IMR-90 (cell line): ENCODE measurements around the gene MCTP1. TPM values are rescaled to one million over a fixed set of nuclear protein-coding genes. Genes with fewer than 3 reads are reported as not detected.

ENCODE experiments used
- ATAC-seq: fragments of 200-7000 bp; cut with Tn5 transposase; 2 replicates; pipeline ENCODE4 v1.9.1; 2020; ENCODE audit warnings: low read depth, mild to moderate bottlenecking, moderate library complexity
- BruUV-seq: library from RNA; stranded (reverse); fragments of 400-500 nt; replicated peaks from 2 replicates; lab custom pipeline; 2021; lab: Mats Ljungman, UMichigan
- CTCF ChIA-PET: fragments of 300-600 bp; formaldehyde crosslinking; extraction: SDS; loops from one replicate; lab custom pipeline; 2021; ENCODE audit warnings: antibody characterized with exemption; lab: Yijun Ruan, JAX
- POLR2A ChIA-PET: fragments of 300-600 bp; sonication (Branson Sonifier 250); formaldehyde crosslinking; loops from one replicate; lab custom pipeline; 2022; ENCODE audit warnings: antibody characterized with exemption; ENCODE audit not compliant: unreplicated experiment; lab: Charles Lee
- DNase-seq: peaks from one replicate; pipeline ENCODE4 v3.0.0; 2013
- H2AFZ ChIP-seq: replicated peaks from 2 replicates; pipeline ENCODE3; 2013; ENCODE audit warnings: low read length, mild to moderate bottlenecking; ENCODE audit not compliant: poor library complexity
- H2AK5ac ChIP-seq: 2 replicates; pipeline ENCODE4 v1.6.1; 2013; ENCODE audit warnings: low read depth, low read length, inconsistent platforms
- H2AK9ac ChIP-seq: replicated peaks from 2 replicates; pipeline ENCODE3; 2013; ENCODE audit warnings: mild to moderate bottlenecking, low read depth, low read length, moderate library complexity; ENCODE audit not compliant: poor library complexity
- H2BK120ac ChIP-seq: 2 replicates; pipeline ENCODE4 v1.6.1; 2013; ENCODE audit warnings: low read depth, low read length, inconsistent platforms
- H2BK15ac ChIP-seq: 3 replicates; pipeline ENCODE4 v1.6.1; 2013; ENCODE audit warnings: low read depth, low read length, inconsistent platforms
- H2BK20ac ChIP-seq: 2 replicates; pipeline ENCODE4 v1.6.1; 2013; ENCODE audit warnings: low read depth, mild to moderate bottlenecking, inconsistent platforms, low read length, moderate library complexity
- H2BK5ac ChIP-seq: 2 replicates; pipeline ENCODE4 v1.6.1; 2013; ENCODE audit warnings: mild to moderate bottlenecking, low read depth, low read length, inconsistent platforms; ENCODE audit not compliant: poor library complexity, severe bottlenecking
- H3K14ac ChIP-seq: replicated peaks from 2 replicates; pipeline ENCODE4 v1.6.1; 2013; ENCODE audit warnings: low read depth, low read length, inconsistent platforms
- H3K18ac ChIP-seq: 2 replicates; pipeline ENCODE4 v1.6.1; 2013; ENCODE audit warnings: low read depth, low read length, control low read depth
- H3K23ac ChIP-seq: 2 replicates; pipeline ENCODE4 v1.6.1; 2013; ENCODE audit warnings: low read depth, low read length, inconsistent platforms
- H3K27ac ChIP-seq: 2 replicates; pipeline ENCODE4 v1.5.1; 2013; ENCODE audit warnings: mild to moderate bottlenecking, control low read depth, low read length; ENCODE audit not compliant: insufficient read depth
- H3K27me3 ChIP-seq: 2 replicates; pipeline ENCODE4 v1.6.1; 2013; ENCODE audit warnings: low read length; ENCODE audit not compliant: control insufficient read depth, insufficient read depth
- H3K36me3 ChIP-seq: 2 replicates; pipeline ENCODE4 v1.6.1; 2013; ENCODE audit warnings: low read length, mixed read lengths; ENCODE audit not compliant: control insufficient read depth, insufficient read depth
- H3K4ac ChIP-seq: 2 replicates; pipeline ENCODE4 v1.6.1; 2013; ENCODE audit warnings: low read depth, low read length, inconsistent platforms
- H3K4me1 ChIP-seq: 2 replicates; pipeline ENCODE4 v1.6.1; 2013; ENCODE audit warnings: low read length, mixed read lengths; ENCODE audit not compliant: control insufficient read depth, insufficient read depth
- H3K4me2 ChIP-seq: 2 replicates; pipeline ENCODE4 v1.6.1; 2013; ENCODE audit warnings: low read depth, mild to moderate bottlenecking, control low read depth, low read length, moderate library complexity
- H3K4me3 ChIP-seq: 2 replicates; pipeline ENCODE4 v1.5.1; 2013; ENCODE audit warnings: low read depth, mild to moderate bottlenecking, control low read depth, low read length, moderate library complexity; ENCODE audit not compliant: insufficient read depth
- H3K56ac ChIP-seq: 2 replicates; pipeline ENCODE4 v1.6.1; 2013; ENCODE audit warnings: low read length, inconsistent platforms; ENCODE audit not compliant: insufficient read depth; ENCODE audit errors: extremely low read depth
- H3K79me1 ChIP-seq, 2 experiments: 2 replicates each; pipeline ENCODE4 v1.6.1; 2013; ENCODE audit warnings: low read length in 2 of 2, inconsistent platforms in 1 of 2, low read depth in 1 of 2
- H3K9ac ChIP-seq: 2 replicates; pipeline ENCODE4 v1.6.1; 2013; ENCODE audit warnings: low read depth, low read length, control low read depth
- H3K9me1 ChIP-seq: 2 replicates; pipeline ENCODE4 v1.6.1; 2013; ENCODE audit warnings: low read length, inconsistent platforms; ENCODE audit not compliant: insufficient read depth
- H3K9me3 ChIP-seq: 2 replicates; pipeline ENCODE4 v1.6.1; 2013; ENCODE audit warnings: low read length; ENCODE audit not compliant: control insufficient read depth, insufficient read depth
- H4K20me1 ChIP-seq: 2 replicates; pipeline ENCODE4 v1.6.1; 2013; ENCODE audit warnings: low read length, inconsistent platforms; ENCODE audit not compliant: insufficient read depth
- H4K5ac ChIP-seq: 2 replicates; pipeline ENCODE4 v1.6.1; 2013; ENCODE audit warnings: mild to moderate bottlenecking, low read depth, low read length, control low read depth
- H4K8ac ChIP-seq, 2 experiments: 2 replicates each; pipeline ENCODE4 v1.6.1; 2013; ENCODE audit warnings: low read depth in 2 of 2, low read length in 2 of 2, control low read depth in 1 of 2, inconsistent platforms in 1 of 2
- H4K91ac ChIP-seq: 2 replicates; pipeline ENCODE4 v1.6.1; 2013; ENCODE audit warnings: low read depth, low read length, inconsistent platforms; ENCODE audit not compliant: insufficient read depth
- MAFK ChIP-seq: IDR thresholded peaks from 2 replicates; pipeline ENCODE4 v1.6.1; 2012; ENCODE audit warnings: low read depth, low read length, improper control_type of control experiment
- RCOR1 ChIP-seq: IDR thresholded peaks from 2 replicates; pipeline ENCODE4 v1.6.1; 2012; ENCODE audit warnings: mild to moderate bottlenecking, low read length, improper control_type of control experiment; ENCODE audit not compliant: insufficient replicate concordance
- WGBS, 2 experiments: methylation state at CpG; one replicate each; pipeline versions ENCODE4 v1.1.5 to v1.1.7; 2013; ENCODE audit warnings: missing lambda C conversion rate in 2 of 2; ENCODE audit not compliant: insufficient read length in 1 of 2; ENCODE audit errors: extremely low coverage in 2 of 2; 5-methylcytosine and 5-hydroxymethylcytosine counted together
- dilution Hi-C: fragments of 300-500 bp; cut with HindIII; formaldehyde crosslinking; loops from one replicate; pipeline ENCODE4 v1.14.3; 2018; ENCODE audit warnings: low sequenced_read_pairs; ENCODE audit not compliant: unreplicated experiment
- in situ Hi-C: fragments of 300-500 bp; cut with MboI; formaldehyde crosslinking; loops from 3 replicates; pipeline ENCODE4 v1.14.3; 2019; ENCODE audit warnings: low sequenced_read_pairs, inconsistent platforms, mixed read lengths
- intact Hi-C: fragments of 100-400 bp; cut with micrococcal nuclease; formaldehyde crosslinking; loops from 2 replicates; pipeline ENCODE4 v1.10.0; 2022
- polyA plus RNA-seq, 3 experiments: library from polyadenylated mRNA; depleted of rRNA; stranded (reverse); fragments of >200 nt; gene quantifications; 2 replicates each; pipeline ENCODE4 v1.2.3, GENCODE V29; 2012; ENCODE audit warnings: low replicate concordance in 1 of 3
- total RNA-seq: library from RNA; depleted of rRNA; stranded (reverse); fragments of >200 nt; gene quantifications from 2 replicates; pipeline ENCODE4 v1.2.3, GENCODE V29; 2012

The MCTP1 gene
- total and polyA plus RNA-seq, 2 of the 4 experiments (the other 2 are of a cell fraction) = 0.21 TPM; not detected in 1

GRCh38 chr5:94850960-94851359 lies 433.9 kb downstream of the MCTP1 start:
- TF ChIP-seq MAFK = peak; percentile 96
- no peak for TF ChIP-seq RCOR1
- H3K27ac ChIP-seq = no peak overlapping the region
- H3K36me3 ChIP-seq = no peaks in the 10 kb centered on the region
- intact Hi-C loops (loop anchor here (2.0 to 10.0 kb wide), 3 partner anchors 238 to 1264 kb away; no protein-coding TSS in a partner anchor), in situ Hi-C loops (no loop called here), dilution Hi-C loops (no loop called here)
- no peak overlapping the region for H4K5ac ChIP-seq
- H3K4me2 ChIP-seq = no peak overlapping the region
- H3K18ac ChIP-seq = no peak overlapping the region
- H2BK20ac ChIP-seq = no peak overlapping the region
- no peak overlapping the region for H3K23ac ChIP-seq
- no peaks in the 10 kb centered on the region for H3K9me3 ChIP-seq
- H3K14ac ChIP-seq = no peak overlapping the region
- H4K91ac ChIP-seq = no peak overlapping the region
- BruUV-seq = no TSS peak
- no peak for DNase-seq
- WGBS, 2 experiments = no CpG with 5 or more reads among the region's 1 CpG
- H3K79me1 ChIP-seq = no peaks in the 10 kb centered on the region
- no peak overlapping the region for H3K4me3 ChIP-seq
- ChIA-PET CTCF (interaction anchor here (1.1 kb wide), 1 partner anchor 10 kb away, joined by 3 read pairs; no protein-coding TSS in a partner anchor), POLR2A (no interaction called here)
- H2AK5ac ChIP-seq = no peak overlapping the region
- no peak overlapping the region for H2BK15ac ChIP-seq
- H3K9ac ChIP-seq = no peak overlapping the region
- no peak overlapping the region for H3K56ac ChIP-seq
- H2AFZ ChIP-seq = no peak overlapping the region
- H3K4me1 ChIP-seq = no peaks in the 10 kb centered on the region
- no peak for ATAC-seq
- H3K9me1 ChIP-seq = no peaks in the 10 kb centered on the region
- no peaks in the 10 kb centered on the region for H3K27me3 ChIP-seq
- H4K8ac ChIP-seq = no peak overlapping the region
- no peak overlapping the region for H2BK5ac ChIP-seq
- no peak overlapping the region for H2AK9ac ChIP-seq
- H3K4ac ChIP-seq = no peak overlapping the region
- H4K20me1 ChIP-seq = no peaks in the 10 kb centered on the region
- H2BK120ac ChIP-seq = no peak overlapping the region
